Measurements from ENCODE around the gene ARF3. TPM values are rescaled to one million over a fixed set of nuclear protein-coding genes. Genes with fewer than 3 reads are reported as not detected.

The ARF3 gene
- total and polyA plus RNA-seq, 2 of the 13 experiments (the other 11 are each of a cell fraction or from before 2014, with no cell fraction given) = 53.8 to 57.9 TPM

DNA sequence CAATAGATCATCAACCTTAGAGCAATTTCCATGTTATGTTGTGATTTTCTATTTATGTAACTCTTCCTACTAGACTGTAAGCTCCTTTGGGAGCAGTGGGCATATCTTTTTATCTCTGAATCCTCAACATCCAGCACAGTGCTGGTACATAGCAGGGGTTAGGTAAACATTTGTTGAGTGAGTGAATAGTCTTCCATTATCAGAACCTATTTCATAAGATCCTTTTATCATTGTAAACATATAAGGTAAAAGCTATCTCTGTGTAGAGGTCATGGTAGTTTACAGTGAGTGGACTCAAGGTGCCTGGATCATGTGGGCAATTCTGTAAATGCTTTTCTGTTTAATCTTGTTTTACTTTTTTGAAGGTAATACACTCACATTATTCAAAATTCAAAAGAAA, 47.1 kb downstream of the ARF3 start (continued):
- peak; percentile 84; the same call in 1 of the 2 replicates for TF ChIP-seq ZNF614 (CRISPR knock-in tag; IDR thresholded peaks at IDR 0.05; ENCODE audit: borderline replicate concordance)
- TF ChIP-seq, protein P1, sequence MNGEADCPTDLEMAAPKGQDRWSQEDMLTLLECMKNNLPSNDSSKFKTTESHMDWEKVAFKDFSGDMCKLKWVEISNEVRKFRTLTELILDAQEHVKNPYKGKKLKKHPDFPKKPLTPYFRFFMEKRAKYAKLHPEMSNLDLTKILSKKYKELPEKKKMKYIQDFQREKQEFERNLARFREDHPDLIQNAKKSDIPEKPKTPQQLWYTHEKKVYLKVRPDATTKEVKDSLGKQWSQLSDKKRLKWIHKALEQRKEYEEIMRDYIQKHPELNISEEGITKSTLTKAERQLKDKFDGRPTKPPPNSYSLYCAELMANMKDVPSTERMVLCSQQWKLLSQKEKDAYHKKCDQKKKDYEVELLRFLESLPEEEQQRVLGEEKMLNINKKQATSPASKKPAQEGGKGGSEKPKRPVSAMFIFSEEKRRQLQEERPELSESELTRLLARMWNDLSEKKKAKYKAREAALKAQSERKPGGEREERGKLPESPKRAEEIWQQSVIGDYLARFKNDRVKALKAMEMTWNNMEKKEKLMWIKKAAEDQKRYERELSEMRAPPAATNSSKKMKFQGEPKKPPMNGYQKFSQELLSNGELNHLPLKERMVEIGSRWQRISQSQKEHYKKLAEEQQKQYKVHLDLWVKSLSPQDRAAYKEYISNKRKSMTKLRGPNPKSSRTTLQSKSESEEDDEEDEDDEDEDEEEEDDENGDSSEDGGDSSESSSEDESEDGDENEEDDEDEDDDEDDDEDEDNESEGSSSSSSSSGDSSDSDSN (CRISPR knock-in tag; IDR thresholded peaks at IDR 0.05) = no peak
- TF ChIP-seq, protein P2, sequence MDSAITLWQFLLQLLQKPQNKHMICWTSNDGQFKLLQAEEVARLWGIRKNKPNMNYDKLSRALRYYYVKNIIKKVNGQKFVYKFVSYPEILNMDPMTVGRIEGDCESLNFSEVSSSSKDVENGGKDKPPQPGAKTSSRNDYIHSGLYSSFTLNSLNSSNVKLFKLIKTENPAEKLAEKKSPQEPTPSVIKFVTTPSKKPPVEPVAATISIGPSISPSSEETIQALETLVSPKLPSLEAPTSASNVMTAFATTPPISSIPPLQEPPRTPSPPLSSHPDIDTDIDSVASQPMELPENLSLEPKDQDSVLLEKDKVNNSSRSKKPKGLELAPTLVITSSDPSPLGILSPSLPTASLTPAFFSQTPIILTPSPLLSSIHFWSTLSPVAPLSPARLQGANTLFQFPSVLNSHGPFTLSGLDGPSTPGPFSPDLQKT (CRISPR knock-in tag; IDR thresholded peaks at IDR 0.05; ENCODE audit: borderline replicate concordance) = no peak
- TF ChIP-seq, protein P3, sequence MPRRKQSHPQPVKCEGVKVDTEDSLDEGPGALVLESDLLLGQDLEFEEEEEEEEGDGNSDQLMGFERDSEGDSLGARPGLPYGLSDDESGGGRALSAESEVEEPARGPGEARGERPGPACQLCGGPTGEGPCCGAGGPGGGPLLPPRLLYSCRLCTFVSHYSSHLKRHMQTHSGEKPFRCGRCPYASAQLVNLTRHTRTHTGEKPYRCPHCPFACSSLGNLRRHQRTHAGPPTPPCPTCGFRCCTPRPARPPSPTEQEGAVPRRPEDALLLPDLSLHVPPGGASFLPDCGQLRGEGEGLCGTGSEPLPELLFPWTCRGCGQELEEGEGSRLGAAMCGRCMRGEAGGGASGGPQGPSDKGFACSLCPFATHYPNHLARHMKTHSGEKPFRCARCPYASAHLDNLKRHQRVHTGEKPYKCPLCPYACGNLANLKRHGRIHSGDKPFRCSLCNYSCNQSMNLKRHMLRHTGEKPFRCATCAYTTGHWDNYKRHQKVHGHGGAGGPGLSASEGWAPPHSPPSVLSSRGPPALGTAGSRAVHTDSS (CRISPR knock-in tag; conservative IDR thresholded peaks at IDR 0.05) = no peak
- no peak for TF ChIP-seq ZNF350 (CRISPR knock-in tag; IDR thresholded peaks at IDR 0.05; ENCODE audit: borderline replicate concordance, low read depth)
- TF ChIP-seq, protein P4, sequence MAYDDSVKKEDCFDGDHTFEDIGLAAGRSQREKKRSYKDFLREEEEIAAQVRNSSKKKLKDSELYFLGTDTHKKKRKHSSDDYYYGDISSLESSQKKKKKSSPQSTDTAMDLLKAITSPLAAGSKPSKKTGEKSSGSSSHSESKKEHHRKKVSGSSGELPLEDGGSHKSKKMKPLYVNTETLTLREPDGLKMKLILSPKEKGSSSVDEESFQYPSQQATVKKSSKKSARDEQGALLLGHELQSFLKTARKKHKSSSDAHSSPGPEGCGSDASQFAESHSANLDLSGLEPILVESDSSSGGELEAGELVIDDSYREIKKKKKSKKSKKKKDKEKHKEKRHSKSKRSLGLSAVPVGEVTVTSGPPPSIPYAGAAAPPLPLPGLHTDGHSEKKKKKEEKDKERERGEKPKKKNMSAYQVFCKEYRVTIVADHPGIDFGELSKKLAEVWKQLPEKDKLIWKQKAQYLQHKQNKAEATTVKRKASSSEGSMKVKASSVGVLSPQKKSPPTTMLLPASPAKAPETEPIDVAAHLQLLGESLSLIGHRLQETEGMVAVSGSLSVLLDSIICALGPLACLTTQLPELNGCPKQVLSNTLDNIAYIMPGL (CRISPR knock-in tag; IDR thresholded peaks at IDR 0.05; ENCODE audit: borderline replicate concordance in 1 of 2, low read depth in 1 of 2) = 0 out of 4 replicates have a peak, but pooled peaks of 1 of the 2 experiments have one; percentile 35
- TF ChIP-seq, protein P5, sequence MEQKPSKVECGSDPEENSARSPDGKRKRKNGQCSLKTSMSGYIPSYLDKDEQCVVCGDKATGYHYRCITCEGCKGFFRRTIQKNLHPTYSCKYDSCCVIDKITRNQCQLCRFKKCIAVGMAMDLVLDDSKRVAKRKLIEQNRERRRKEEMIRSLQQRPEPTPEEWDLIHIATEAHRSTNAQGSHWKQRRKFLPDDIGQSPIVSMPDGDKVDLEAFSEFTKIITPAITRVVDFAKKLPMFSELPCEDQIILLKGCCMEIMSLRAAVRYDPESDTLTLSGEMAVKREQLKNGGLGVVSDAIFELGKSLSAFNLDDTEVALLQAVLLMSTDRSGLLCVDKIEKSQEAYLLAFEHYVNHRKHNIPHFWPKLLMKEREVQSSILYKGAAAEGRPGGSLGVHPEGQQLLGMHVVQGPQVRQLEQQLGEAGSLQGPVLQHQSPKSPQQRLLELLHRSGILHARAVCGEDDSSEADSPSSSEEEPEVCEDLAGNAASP (CRISPR knock-in tag; IDR thresholded peaks at IDR 0.05; ENCODE audit: borderline replicate concordance) = peak; percentile 96
- TF ChIP-seq PHF20 (CRISPR knock-in tag; IDR thresholded peaks at IDR 0.05) = no peak
- TF ChIP-seq, protein P6, sequence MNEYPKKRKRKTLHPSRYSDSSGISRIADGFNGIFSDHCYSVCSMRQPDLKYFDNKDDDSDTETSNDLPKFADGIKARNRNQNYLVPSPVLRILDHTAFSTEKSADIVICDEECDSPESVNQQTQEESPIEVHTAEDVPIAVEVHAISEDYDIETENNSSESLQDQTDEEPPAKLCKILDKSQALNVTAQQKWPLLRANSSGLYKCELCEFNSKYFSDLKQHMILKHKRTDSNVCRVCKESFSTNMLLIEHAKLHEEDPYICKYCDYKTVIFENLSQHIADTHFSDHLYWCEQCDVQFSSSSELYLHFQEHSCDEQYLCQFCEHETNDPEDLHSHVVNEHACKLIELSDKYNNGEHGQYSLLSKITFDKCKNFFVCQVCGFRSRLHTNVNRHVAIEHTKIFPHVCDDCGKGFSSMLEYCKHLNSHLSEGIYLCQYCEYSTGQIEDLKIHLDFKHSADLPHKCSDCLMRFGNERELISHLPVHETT (CRISPR knock-in tag; conservative IDR thresholded peaks at IDR 0.05) = no peak
- no peak for TF ChIP-seq ZNF251 (CRISPR knock-in tag; IDR thresholded peaks at IDR 0.05)
- TF ChIP-seq SOX13 (IDR thresholded peaks at IDR 0.05) = peak; percentile 87; the same call in 1 of the 2 replicates
- TF ChIP-seq SOX13 (CRISPR knock-in tag; conservative IDR thresholded peaks at IDR 0.05 in 1 of 2, IDR thresholded peaks at IDR 0.05 in 1 of 2) = peak in 1 of 2 experiments; percentile 96; a peak in 2 of 4 replicates
- no peak for TF ChIP-seq RFX3 (CRISPR knock-in tag; IDR thresholded peaks at IDR 0.05)
- TF ChIP-seq ESRRA (CRISPR knock-in tag; IDR thresholded peaks at IDR 0.05; ENCODE audit: low read depth) = no peak
- TF ChIP-seq, protein P7, sequence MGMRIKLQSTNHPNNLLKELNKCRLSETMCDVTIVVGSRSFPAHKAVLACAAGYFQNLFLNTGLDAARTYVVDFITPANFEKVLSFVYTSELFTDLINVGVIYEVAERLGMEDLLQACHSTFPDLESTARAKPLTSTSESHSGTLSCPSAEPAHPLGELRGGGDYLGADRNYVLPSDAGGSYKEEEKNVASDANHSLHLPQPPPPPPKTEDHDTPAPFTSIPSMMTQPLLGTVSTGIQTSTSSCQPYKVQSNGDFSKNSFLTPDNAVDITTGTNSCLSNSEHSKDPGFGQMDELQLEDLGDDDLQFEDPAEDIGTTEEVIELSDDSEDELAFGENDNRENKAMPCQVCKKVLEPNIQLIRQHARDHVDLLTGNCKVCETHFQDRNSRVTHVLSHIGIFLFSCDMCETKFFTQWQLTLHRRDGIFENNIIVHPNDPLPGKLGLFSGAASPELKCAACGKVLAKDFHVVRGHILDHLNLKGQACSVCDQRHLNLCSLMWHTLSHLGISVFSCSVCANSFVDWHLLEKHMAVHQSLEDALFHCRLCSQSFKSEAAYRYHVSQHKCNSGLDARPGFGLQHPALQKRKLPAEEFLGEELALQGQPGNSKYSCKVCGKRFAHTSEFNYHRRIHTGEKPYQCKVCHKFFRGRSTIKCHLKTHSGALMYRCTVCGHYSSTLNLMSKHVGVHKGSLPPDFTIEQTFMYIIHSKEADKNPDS (CRISPR knock-in tag; IDR thresholded peaks at IDR 0.05) = no peak

Measured in HepG2 (cell line).